ENCODE measurements around the gene KCNQ2. TPM values are rescaled to one million over a fixed set of nuclear protein-coding genes. Genes with fewer than 3 reads are reported as not detected.

KCNQ2 gene
- total RNA-seq, 1 experiment from 2014 or later: 86.5 TPM

GRCh38 chr20:63452341-63452740, 20.1 kb downstream of the KCNQ2 start:
- Histone ChIP-seq H3K4me3 (replicated peaks in 1 of 2; ENCODE audit: low read depth in 1 of 2, low read length in 2 of 2) (no peak overlapping the region), H3K27ac (ENCODE audit: low read depth, low read length) (no peak overlapping the region), H2AFZ (ENCODE audit: low read depth, low read length, poor library complexity, severe bottlenecking) (no peak overlapping the region), H3K4me1 (ENCODE audit: control insufficient read depth in 1 of 2, insufficient read depth in 2 of 2, low read length in 2 of 2) (no peaks in the 10 kb centered on the region), H3K27me3 (ENCODE audit: insufficient read depth, low read length) (no peaks in the 10 kb centered on the region), H4K20me1 (ENCODE audit: insufficient read depth) (no peaks in the 10 kb centered on the region), H3K79me2 (ENCODE audit: insufficient read depth, low read length) (peaks cover 44% of the 10 kb centered on the region), H3K9me3 (ENCODE audit: control insufficient read depth in 1 of 2, insufficient read depth in 1 of 2, low read depth in 1 of 2, low read length in 2 of 2) (no peaks in the 10 kb centered on the region), H3K36me3 (ENCODE audit: control insufficient read depth in 1 of 2, insufficient read depth in 2 of 2, low read length in 2 of 2) (no peaks in the 10 kb centered on the region; a peak in 1 of 4 replicates), H3K9me2 (ENCODE audit: insufficient read depth) (no peaks in the 10 kb centered on the region), H3K9ac (ENCODE audit: low read length) (no peak overlapping the region), H3K4me2 (ENCODE audit: low read length) (no peak overlapping the region)
- TF ChIP-seq EZH2 (IDR thresholded peaks at IDR 0.05) (no peak), EGR1 (IDR thresholded peaks at IDR 0.05; ENCODE audit: low read depth) (no peak)
- POLR2A ChIA-PET: no interaction called here
- no TSS peak for BruUV-seq (replicated peaks)
- DNase-seq (ENCODE audit: low read depth, low spot score) (no peak), ATAC-seq (no peak)
- intact Hi-C loops (cut with micrococcal nuclease): no loop called here
- RAD21 ChIA-PET (ENCODE audit: low non-redundant PET in 1 of 2, low total read pairs in 2 of 2, uncharacterized antibody in 2 of 2, unreplicated experiment in 2 of 2): no interaction called here
- CTCF ChIA-PET: interaction anchor here (1.6 kb wide), 1 partner anchor 10 kb away, joined by 3 read pairs; no protein-coding TSS in a partner anchor

- H2AFZ ChIP-seq (ENCODE audit: low read depth, low read length, poor library complexity, severe bottlenecking): no peak overlapping the region
- DNase-seq (ENCODE audit: low read depth, low spot score): no peak
- RAD21 ChIA-PET (ENCODE audit: low non-redundant PET in 1 of 2, low total read pairs in 2 of 2, uncharacterized antibody in 2 of 2, unreplicated experiment in 2 of 2): no interaction called here
- no peaks in the 10 kb centered on the region for H3K4me1 ChIP-seq (ENCODE audit: control insufficient read depth in 1 of 2, insufficient read depth in 2 of 2, low read length in 2 of 2)
- H3K4me2 ChIP-seq (ENCODE audit: low read length): no peak overlapping the region
- no peak overlapping the region for H3K4me3 ChIP-seq (replicated peaks in 1 of 2; ENCODE audit: low read depth in 1 of 2, low read length in 2 of 2)
- BruUV-seq (replicated peaks): no TSS peak
- H3K9ac ChIP-seq (ENCODE audit: low read length): no peak overlapping the region
- no peaks in the 10 kb centered on the region for H3K9me2 ChIP-seq (ENCODE audit: insufficient read depth)
- no peak for ATAC-seq
- H3K9me3 ChIP-seq (ENCODE audit: control insufficient read depth in 1 of 2, insufficient read depth in 1 of 2, low read depth in 1 of 2, low read length in 2 of 2): no peaks in the 10 kb centered on the region
- no peak overlapping the region for H3K27ac ChIP-seq (ENCODE audit: low read depth, low read length)
- H4K20me1 ChIP-seq (ENCODE audit: insufficient read depth): no peaks in the 10 kb centered on the region
- TF ChIP-seq SIN3A (IDR thresholded peaks at IDR 0.05; ENCODE audit: low read depth): no peak
- no peak for TF ChIP-seq SRF (IDR thresholded peaks at IDR 0.05; ENCODE audit: low read depth)
- no peak for TF ChIP-seq FOSL1 (IDR thresholded peaks at IDR 0.05; ENCODE audit: low read depth)
- TF ChIP-seq, protein P1, sequence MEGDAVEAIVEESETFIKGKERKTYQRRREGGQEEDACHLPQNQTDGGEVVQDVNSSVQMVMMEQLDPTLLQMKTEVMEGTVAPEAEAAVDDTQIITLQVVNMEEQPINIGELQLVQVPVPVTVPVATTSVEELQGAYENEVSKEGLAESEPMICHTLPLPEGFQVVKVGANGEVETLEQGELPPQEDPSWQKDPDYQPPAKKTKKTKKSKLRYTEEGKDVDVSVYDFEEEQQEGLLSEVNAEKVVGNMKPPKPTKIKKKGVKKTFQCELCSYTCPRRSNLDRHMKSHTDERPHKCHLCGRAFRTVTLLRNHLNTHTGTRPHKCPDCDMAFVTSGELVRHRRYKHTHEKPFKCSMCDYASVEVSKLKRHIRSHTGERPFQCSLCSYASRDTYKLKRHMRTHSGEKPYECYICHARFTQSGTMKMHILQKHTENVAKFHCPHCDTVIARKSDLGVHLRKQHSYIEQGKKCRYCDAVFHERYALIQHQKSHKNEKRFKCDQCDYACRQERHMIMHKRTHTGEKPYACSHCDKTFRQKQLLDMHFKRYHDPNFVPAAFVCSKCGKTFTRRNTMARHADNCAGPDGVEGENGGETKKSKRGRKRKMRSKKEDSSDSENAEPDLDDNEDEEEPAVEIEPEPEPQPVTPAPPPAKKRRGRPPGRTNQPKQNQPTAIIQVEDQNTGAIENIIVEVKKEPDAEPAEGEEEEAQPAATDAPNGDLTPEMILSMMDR (IDR thresholded peaks at IDR 0.05 in 2 of 3, conservative IDR thresholded peaks at IDR 0.05 in 1 of 3; ENCODE audit: borderline replicate concordance in 1 of 3, insufficient read depth in 1 of 3, low read depth in 2 of 3, low read length in 2 of 3): no peak
- no peak for TF ChIP-seq EZH2phosphoT487 (IDR thresholded peaks at IDR 0.05; ENCODE audit: borderline replicate concordance)
- no peak for TF ChIP-seq YY1 (IDR thresholded peaks at IDR 0.05; ENCODE audit: extremely low read depth, insufficient replicate concordance, low read depth, low read length)
- TF ChIP-seq POLR2A (IDR thresholded peaks at IDR 0.05; ENCODE audit: borderline replicate concordance, extremely low read depth, insufficient read depth, insufficient read length): no peak
- POLR2A ChIA-PET: no interaction called here
- CTCF ChIA-PET: interaction anchor here (1.6 kb wide), 1 partner anchor 10 kb away, joined by 3 read pairs; no protein-coding TSS in a partner anchor
- no peaks in the 10 kb centered on the region for H3K27me3 ChIP-seq (ENCODE audit: insufficient read depth, low read length)
- H3K36me3 ChIP-seq (ENCODE audit: control insufficient read depth in 1 of 2, insufficient read depth in 2 of 2, low read length in 2 of 2): no peaks in the 10 kb centered on the region; a peak in 1 of 4 replicates
- peaks cover 43% of the 10 kb centered on the region for H3K79me2 ChIP-seq (ENCODE audit: insufficient read depth, low read length)
- intact Hi-C loops (cut with micrococcal nuclease): no loop called here
Observed at GRCh38 chr20:63451821-63452220, 20.6 kb downstream of the KCNQ2 start.

Data from HCT116 (cell line).